GM19324 (cell line): Measurements from ENCODE around the gene SLC7A11.
A peak's percentile ranks its signal among the peaks of the same experiment; 100 is the strongest.

Source experiments
- ATAC-seq: cut with Tn5 transposase; IDR thresholded peaks from one replicate; pipeline ENCODE4 v1.9.1; 2021; ENCODE audit warnings: mild to moderate bottlenecking, moderate library complexity; ENCODE audit not compliant: unreplicated experiment, low FRiP score

The SLC7A11 gene

GRCh38 chr4:138242076-138242833, at the start of gene SLC7A11:
Gene SLC7A11, minus strand, starts transcription at chr4:138242349. Its CDS starts 280 bp downstream, at chr4:138242069.
- peak; percentile 100 for ATAC-seq

GRCh38 chr4:138291431-138291830, 49.3 kb upstream of the SLC7A11 start:
- ATAC-seq = no peak

GRCh38 chr4:138290805-138291204, 48.7 kb upstream of the SLC7A11 start:
- ATAC-seq = no peak

- no peak for ATAC-seq
These were observed 37.1 kb upstream of the SLC7A11 start for GRCh38 chr4:138279286-138279685.

- ATAC-seq = no peak
These were observed 35.0 kb upstream of the SLC7A11 start for GRCh38 chr4:138277133-138277532.

- ATAC-seq = no peak
These were observed 33.9 kb upstream of the SLC7A11 start for GRCh38 chr4:138275963-138276621.

GRCh38 chr4:138275216-138275615, 33.1 kb upstream of the SLC7A11 start:
- ATAC-seq = no peak

GRCh38 chr4:138269175-138269574, 27.0 kb upstream of the SLC7A11 start:
- no peak for ATAC-seq

- no peak for ATAC-seq
These were observed 25.7 kb upstream of the SLC7A11 start for GRCh38 chr4:138267835-138268234.

- no peak for ATAC-seq
These were observed 24.8 kb upstream of the SLC7A11 start for GRCh38 chr4:138266948-138267347.

- no peak for ATAC-seq
These were observed 21.2 kb upstream of the SLC7A11 start for GRCh38 chr4:138263247-138263816.

- ATAC-seq = no peak
These were observed 20.3 kb upstream of the SLC7A11 start for GRCh38 chr4:138262469-138262868.

- no peak for ATAC-seq
These were observed 19.9 kb upstream of the SLC7A11 start for GRCh38 chr4:138262030-138262429.

- no peak for ATAC-seq
These were observed 17.7 kb upstream of the SLC7A11 start for GRCh38 chr4:138259824-138260223.

- ATAC-seq = no peak
These were observed 17.1 kb upstream of the SLC7A11 start for GRCh38 chr4:138259271-138259670.

GRCh38 chr4:138256608-138257007, 14.5 kb upstream of the SLC7A11 start:
- ATAC-seq = no peak

- ATAC-seq = no peak
These were observed 13.9 kb upstream of the SLC7A11 start for GRCh38 chr4:138255917-138256597.

GRCh38 chr4:138252551-138252950, 10.4 kb upstream of the SLC7A11 start:
- no peak for ATAC-seq

- no peak for ATAC-seq
These were observed 9.8 kb upstream of the SLC7A11 start for GRCh38 chr4:138251938-138252337.

- ATAC-seq = no peak
These were observed 7.0 kb upstream of the SLC7A11 start for GRCh38 chr4:138249132-138249531.

- no peak for ATAC-seq
These were observed 5.9 kb upstream of the SLC7A11 start for GRCh38 chr4:138248058-138248457.
